Neural progenitor cell (in vitro differentiated cells): Measurements from ENCODE around the gene PROSER3.

ENCODE experiments used
- CTCF ChIP-seq: fragments of 200-600 bp; sonication (generic); IDR thresholded peaks from 2 replicates; pipeline ENCODE4 v1.5.1; 2017; ENCODE audit warnings: antibody characterized with exemption, mild to moderate bottlenecking
- EZH2 ChIP-seq: fragments of 200-600 bp; sonication (generic); IDR thresholded peaks from 2 replicates; pipeline ENCODE4 v1.6.1; 2017; ENCODE audit warnings: antibody characterized with exemption, mild to moderate bottlenecking, moderate library complexity
- EZH2phosphoT487 ChIP-seq: fragments of 200-600 bp; sonication (generic); IDR thresholded peaks from 2 replicates; pipeline ENCODE4 v1.6.1; 2017; ENCODE audit warnings: antibody characterized with exemption

GRCh38 chr19:35720648-35721047 lies 37.3 kb upstream of the PROSER3 start:
- TF ChIP-seq EZH2phosphoT487 (no peak), CTCF (no peak), EZH2 (no peak)
